Hepatocyte (in vitro differentiated cells): ENCODE measurements around the gene PXDN. TPM values are rescaled to one million over a fixed set of nuclear protein-coding genes. Genes with fewer than 3 reads are reported as not detected.

Source experiments
- DNase-seq: peaks from one replicate; pipeline ENCODE4 v3.0.0-alpha.2; 2016; ENCODE audit warnings: low spot score
- H2AFZ ChIP-seq: fragments of 200-600 bp; sonication (generic); 2 replicates; pipeline ENCODE4 v1.6.0; 2016; ENCODE audit warnings: antibody characterized with exemption, mild to moderate bottlenecking
- H3K27ac ChIP-seq: fragments of 200-600 bp; sonication (generic); 2 replicates; pipeline ENCODE4 v1.5.1; 2016; ENCODE audit warnings: mild to moderate bottlenecking
- H3K27me3 ChIP-seq: fragments of 200-600 bp; sonication (generic); 2 replicates; pipeline ENCODE4 v1.6.1; 2016
- H3K36me3 ChIP-seq: fragments of 200-600 bp; sonication (generic); replicated peaks from 2 replicates; pipeline ENCODE4 v1.5.1; 2016; ENCODE audit warnings: low read depth; ENCODE audit not compliant: insufficient read depth
- H3K4me1 ChIP-seq: fragments of 200-600 bp; sonication (generic); 2 replicates; pipeline ENCODE4 v1.5.1; 2016; ENCODE audit warnings: mild to moderate bottlenecking, moderate library complexity; ENCODE audit not compliant: insufficient read depth
- H3K4me2 ChIP-seq: fragments of 200-600 bp; sonication (generic); 2 replicates; pipeline ENCODE4 v1.6.0; 2016
- H3K4me3 ChIP-seq: fragments of 200-600 bp; sonication (generic); 2 replicates; pipeline ENCODE4 v1.5.1; 2016; ENCODE audit warnings: mild to moderate bottlenecking
- H3K79me2 ChIP-seq: fragments of 200-600 bp; sonication (generic); 2 replicates; pipeline ENCODE4 v1.6.0; 2017; ENCODE audit warnings: mild to moderate bottlenecking
- H3K9me2 ChIP-seq: fragments of 200-600 bp; sonication (generic); replicated peaks from 2 replicates; pipeline ENCODE4 v1.6.0; 2017; ENCODE audit warnings: mild to moderate bottlenecking; ENCODE audit not compliant: insufficient read depth
- H3K9me3 ChIP-seq: fragments of 200-600 bp; sonication (generic); 2 replicates; pipeline ENCODE4 v1.5.1; 2016; ENCODE audit warnings: low read depth, mild to moderate bottlenecking
- H4K20me1 ChIP-seq: fragments of 200-600 bp; sonication (generic); 2 replicates; pipeline ENCODE4 v1.6.0; 2016; ENCODE audit warnings: mild to moderate bottlenecking; ENCODE audit not compliant: insufficient read depth, poor library complexity, severe bottlenecking
- EZH2 ChIP-seq: fragments of 200-600 bp; sonication (generic); IDR thresholded peaks from 2 replicates; pipeline ENCODE4 v1.6.1; 2016; ENCODE audit warnings: antibody characterized with exemption, mild to moderate bottlenecking, borderline replicate concordance
- EZH2phosphoT487 ChIP-seq: fragments of 200-600 bp; sonication (generic); IDR thresholded peaks from one replicate; pipeline ENCODE4 v1.6.1; 2018; ENCODE audit warnings: antibody characterized with exemption, mild to moderate bottlenecking, low read depth, moderate library complexity; ENCODE audit not compliant: unreplicated experiment, severe bottlenecking
- WGBS: methylation state at CpG from one replicate; pipeline ENCODE4 v1.1.6; 2016; ENCODE audit warnings: low lambda C conversion rate; ENCODE audit errors: missing lambda C conversion rate; 5-methylcytosine and 5-hydroxymethylcytosine counted together
- polyA plus RNA-seq: library from polyadenylated mRNA; unstranded; fragments of >200 nt; fragmentation: Nextera tagmentation; extraction: Ambion mirVana; gene quantifications from 2 replicates; pipeline ENCODE4 v1.2.1, GENCODE V29; 2016
- total RNA-seq: library from RNA; depleted of rRNA; stranded (reverse); fragments of >200 nt; gene quantifications from 2 replicates; pipeline ENCODE4 v1.2.3, GENCODE V29; 2014
- TF ChIP-seq, protein P1 (sequence below): fragments of 200-600 bp; sonication (generic); IDR thresholded peaks from 2 replicates; pipeline ENCODE4 v1.5.1; 2016; ENCODE audit warnings: antibody characterized with exemption, mild to moderate bottlenecking; ENCODE audit not compliant: poor library complexity

The PXDN gene
- total and polyA plus RNA-seq, 2 experiments from 2014 or later, result 107 to 118 TPM

DNA sequence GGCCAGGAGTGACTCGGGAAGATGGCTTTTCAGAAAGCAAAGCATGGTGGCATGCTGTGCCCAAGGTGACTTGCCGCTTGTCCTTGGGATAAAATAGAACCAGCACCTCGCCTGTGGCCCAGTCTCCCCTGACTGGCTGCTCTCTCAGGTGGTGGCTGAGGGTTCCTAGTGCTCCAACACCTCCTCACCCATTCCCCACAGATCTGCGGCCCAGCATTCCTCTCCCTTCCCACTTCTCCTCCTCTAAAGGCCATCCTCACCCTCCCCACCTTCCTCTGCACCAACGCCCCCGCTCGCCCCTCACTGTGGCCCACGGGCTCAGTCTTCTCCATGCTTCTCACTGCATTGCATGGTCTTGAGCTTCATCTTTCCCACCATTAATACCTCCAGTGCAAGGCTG lies 132.4 kb downstream of the PXDN start:
- no peak overlapping the region for H3K4me2 ChIP-seq
- H2AFZ ChIP-seq, result no peak overlapping the region
- TF ChIP-seq EZH2 (no peak), EZH2phosphoT487 (no peak)
- TF ChIP-seq, protein P1, sequence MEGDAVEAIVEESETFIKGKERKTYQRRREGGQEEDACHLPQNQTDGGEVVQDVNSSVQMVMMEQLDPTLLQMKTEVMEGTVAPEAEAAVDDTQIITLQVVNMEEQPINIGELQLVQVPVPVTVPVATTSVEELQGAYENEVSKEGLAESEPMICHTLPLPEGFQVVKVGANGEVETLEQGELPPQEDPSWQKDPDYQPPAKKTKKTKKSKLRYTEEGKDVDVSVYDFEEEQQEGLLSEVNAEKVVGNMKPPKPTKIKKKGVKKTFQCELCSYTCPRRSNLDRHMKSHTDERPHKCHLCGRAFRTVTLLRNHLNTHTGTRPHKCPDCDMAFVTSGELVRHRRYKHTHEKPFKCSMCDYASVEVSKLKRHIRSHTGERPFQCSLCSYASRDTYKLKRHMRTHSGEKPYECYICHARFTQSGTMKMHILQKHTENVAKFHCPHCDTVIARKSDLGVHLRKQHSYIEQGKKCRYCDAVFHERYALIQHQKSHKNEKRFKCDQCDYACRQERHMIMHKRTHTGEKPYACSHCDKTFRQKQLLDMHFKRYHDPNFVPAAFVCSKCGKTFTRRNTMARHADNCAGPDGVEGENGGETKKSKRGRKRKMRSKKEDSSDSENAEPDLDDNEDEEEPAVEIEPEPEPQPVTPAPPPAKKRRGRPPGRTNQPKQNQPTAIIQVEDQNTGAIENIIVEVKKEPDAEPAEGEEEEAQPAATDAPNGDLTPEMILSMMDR, result no peak
- H3K79me2 ChIP-seq, result no peaks in the 10 kb centered on the region
- H3K9me3 ChIP-seq, result no peaks in the 10 kb centered on the region
- H4K20me1 ChIP-seq, result no peaks in the 10 kb centered on the region
- DNase-seq, result no peak
- H3K4me3 ChIP-seq, result no peak overlapping the region
- no peak overlapping the region for H3K27ac ChIP-seq
- H3K27me3 ChIP-seq, result peaks cover 5% of the 10 kb centered on the region
- no peaks in the 10 kb centered on the region for H3K36me3 ChIP-seq
- 96% methylated on average over 8 of the region's 8 CpGs for WGBS
- H3K9me2 ChIP-seq, result no peaks in the 10 kb centered on the region
- H3K4me1 ChIP-seq, result no peaks in the 10 kb centered on the region

DNA sequence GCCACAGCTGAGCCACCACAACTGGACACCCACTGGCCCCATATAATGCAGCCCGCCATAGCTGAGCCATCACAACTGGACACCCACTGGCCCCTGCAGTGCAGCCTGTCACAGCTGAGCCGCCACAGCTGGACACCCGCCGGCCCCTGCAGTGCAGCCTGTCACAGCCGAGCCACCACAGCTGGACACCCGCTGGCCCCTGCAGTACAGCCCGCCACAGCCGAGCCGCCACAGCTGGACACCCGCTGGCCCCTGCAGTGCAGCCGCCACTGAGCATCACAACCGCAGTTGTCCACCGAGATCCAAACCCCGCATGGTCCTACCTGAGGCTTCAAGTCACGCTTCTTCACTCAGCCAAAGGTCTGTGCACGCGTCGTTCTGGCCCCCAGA lies 134.2 kb downstream of the PXDN start:
- Histone ChIP-seq H3K4me1 (no peaks in the 10 kb centered on the region), H3K4me3 (no peak overlapping the region), H3K27me3 (peaks cover 6% of the 10 kb centered on the region), H4K20me1 (no peaks in the 10 kb centered on the region), H2AFZ (no peak overlapping the region), H3K9me3 (no peaks in the 10 kb centered on the region), H3K4me2 (no peak overlapping the region), H3K79me2 (no peaks in the 10 kb centered on the region), H3K27ac (no peak overlapping the region), H3K36me3 (no peaks in the 10 kb centered on the region), H3K9me2 (no peaks in the 10 kb centered on the region)
- no peak for DNase-seq
- WGBS, result 95% methylated on average over 17 of the region's 18 CpGs
- TF ChIP-seq, protein P1, result no peak
- TF ChIP-seq EZH2 (no peak), EZH2phosphoT487 (no peak)

DNA sequence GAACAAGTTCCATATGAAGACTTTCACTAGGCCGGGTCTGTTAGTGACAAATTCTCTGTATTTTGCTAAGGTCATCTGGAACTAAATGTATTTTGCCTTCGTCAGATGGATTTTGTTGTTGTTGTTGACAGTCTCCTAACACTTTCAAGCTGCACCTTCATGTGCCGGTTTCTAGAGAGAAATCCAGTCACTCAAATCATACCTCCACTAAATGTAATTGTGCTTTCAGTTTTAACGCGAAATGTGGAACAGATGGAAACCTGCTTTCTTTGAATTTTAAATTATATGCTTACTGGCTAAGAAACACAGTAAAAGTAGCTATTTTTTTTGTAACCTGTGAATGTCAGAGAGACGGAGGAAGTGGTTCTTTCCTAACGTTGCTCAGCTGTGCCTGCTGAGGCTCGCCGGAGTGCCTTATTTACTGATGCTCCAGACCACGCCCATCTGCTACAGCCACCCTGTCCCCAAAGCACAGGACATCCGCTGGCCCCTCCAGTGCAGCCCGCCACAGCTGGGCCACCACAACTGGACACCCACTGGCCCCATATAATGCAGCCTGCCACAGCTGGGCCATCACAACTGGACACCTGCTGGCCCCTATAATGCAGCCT lies 134.7 kb downstream of the PXDN start:
- no peak overlapping the region for H3K27ac ChIP-seq
- H3K79me2 ChIP-seq, result no peaks in the 10 kb centered on the region
- H3K36me3 ChIP-seq, result no peaks in the 10 kb centered on the region
- 85% methylated on average over 12 of the region's 12 CpGs for WGBS
- H3K9me2 ChIP-seq, result no peaks in the 10 kb centered on the region
- peaks cover 6% of the 10 kb centered on the region for H3K27me3 ChIP-seq
- no peak overlapping the region for H3K4me2 ChIP-seq
- H3K9me3 ChIP-seq, result no peaks in the 10 kb centered on the region
- H3K4me1 ChIP-seq, result no peaks in the 10 kb centered on the region
- no peaks in the 10 kb centered on the region for H4K20me1 ChIP-seq
- no peak for TF ChIP-seq EZH2
- TF ChIP-seq EZH2phosphoT487, result no peak
- TF ChIP-seq, protein P1, result no peak
- H3K4me3 ChIP-seq, result no peak overlapping the region
- no peak overlapping the region for H2AFZ ChIP-seq
- DNase-seq, result no peak
